ENCODE data around the gene VMO1.

GRCh38 chr17:4806456-4806776 lies 20.3 kb upstream of the VMO1 start:
- TF ChIP-seq FOS (IDR thresholded peaks at IDR 0.05; ENCODE audit: borderline replicate concordance, insufficient read depth, low read length) (no peak), CTCF (IDR thresholded peaks at IDR 0.05; ENCODE audit: extremely low read depth in 1 of 2, insufficient read depth in 1 of 2, low read depth in 1 of 2, low read length in 2 of 2) (no peak), EZH2 (IDR thresholded peaks at IDR 0.05; ENCODE audit: borderline replicate concordance, low read depth, low read length, severe bottlenecking) (no peak), JUN (IDR thresholded peaks at IDR 0.05; ENCODE audit: borderline replicate concordance, insufficient read depth, insufficient read length, low read depth) (no peak), POLR2A (IDR thresholded peaks at IDR 0.05; ENCODE audit: low read depth, low read length) (no peak), POLR2AphosphoS5 (IDR thresholded peaks at IDR 0.05; ENCODE audit: insufficient read depth, low read depth, low read length) (no peak), MAX (IDR thresholded peaks at IDR 0.05; ENCODE audit: insufficient read depth, insufficient read length) (no peak), MYC (IDR thresholded peaks at IDR 0.05; ENCODE audit: low read depth, low read length) (no peak)
